ENCODE measurements around the gene IL17RA. TPM values are rescaled to one million over a fixed set of nuclear protein-coding genes. Genes with fewer than 3 reads are reported as not detected.

The IL17RA gene
- total RNA-seq, 1 experiment from 2014 or later, result 11.7 TPM

DNA sequence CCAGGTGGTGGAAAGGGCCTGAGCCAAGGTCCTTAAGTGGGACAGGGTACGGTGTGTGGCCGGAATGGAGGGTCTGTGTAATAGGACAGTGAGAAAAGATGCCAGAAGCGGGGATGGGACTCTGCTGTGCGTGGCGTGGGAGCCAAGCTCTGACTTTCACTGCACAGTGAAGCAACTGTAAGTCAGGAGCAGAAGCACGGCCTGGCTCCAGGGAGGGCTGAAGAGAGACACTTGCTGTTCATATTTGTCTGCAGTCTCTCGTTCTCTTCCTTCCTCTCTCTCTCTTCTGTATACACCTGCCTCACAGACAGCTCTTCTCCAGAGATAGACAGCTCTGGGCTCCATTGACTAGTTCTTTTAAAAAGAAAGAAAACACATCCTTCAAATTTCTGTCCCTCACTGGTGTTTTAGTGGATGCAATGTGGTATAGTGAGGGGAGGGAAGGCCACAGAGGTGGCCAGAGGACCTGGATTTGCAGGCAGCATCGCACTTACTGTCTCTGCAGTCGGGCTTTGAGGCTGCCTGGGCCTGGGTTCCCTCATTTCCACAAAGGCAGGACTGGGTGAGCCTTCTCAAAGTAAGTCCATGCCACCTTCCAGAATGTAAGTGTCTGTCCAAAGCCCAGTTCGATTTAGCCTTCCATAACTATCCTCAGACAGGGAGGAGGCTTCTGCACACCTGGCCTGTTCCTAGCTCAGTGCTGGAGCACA is 2.1 kb downstream of the IL17RA start:
- CTCF ChIA-PET, result no interaction called here

GRCh38 chr22:17087498-17088131 is 2.8 kb downstream of the IL17RA start:
- intact Hi-C loops (cut with micrococcal nuclease; ENCODE audit: unreplicated experiment) (no loop called here), in situ Hi-C loops (cut with HindIII; ENCODE audit: low pct_unique_long_range_greater_than_20kb, low sequenced_read_pairs) (no loop called here)
- Histone ChIP-seq H3K4me3 (ENCODE audit: low read depth in 2 of 2, low read length in 2 of 2) (no peak overlapping the region), H3K4me1 (ENCODE audit: control insufficient read depth, insufficient read depth, low read length) (peaks cover 11% of the 10 kb centered on the region), H3K9me3 (ENCODE audit: control insufficient read depth, insufficient read depth, low read depth, low read length) (no peaks in the 10 kb centered on the region), H3K36me3 (ENCODE audit: control insufficient read depth, insufficient read depth, low read length) (no peaks in the 10 kb centered on the region), H3K27ac (ENCODE audit: low read length) (no peak overlapping the region), H3K27me3 (ENCODE audit: control insufficient read depth, insufficient read depth, low read length) (no peaks in the 10 kb centered on the region)
- TF ChIP-seq POLR2AphosphoS5 (IDR thresholded peaks at IDR 0.05; ENCODE audit: low read depth, low read length) (no peak), SIN3A (IDR thresholded peaks at IDR 0.05; ENCODE audit: borderline replicate concordance, insufficient read depth, low read depth, low read length) (no peak), TCF7L2 (IDR thresholded peaks at IDR 0.05; ENCODE audit: low read depth, low read length) (no peak)
- TF ChIP-seq, protein P1, sequence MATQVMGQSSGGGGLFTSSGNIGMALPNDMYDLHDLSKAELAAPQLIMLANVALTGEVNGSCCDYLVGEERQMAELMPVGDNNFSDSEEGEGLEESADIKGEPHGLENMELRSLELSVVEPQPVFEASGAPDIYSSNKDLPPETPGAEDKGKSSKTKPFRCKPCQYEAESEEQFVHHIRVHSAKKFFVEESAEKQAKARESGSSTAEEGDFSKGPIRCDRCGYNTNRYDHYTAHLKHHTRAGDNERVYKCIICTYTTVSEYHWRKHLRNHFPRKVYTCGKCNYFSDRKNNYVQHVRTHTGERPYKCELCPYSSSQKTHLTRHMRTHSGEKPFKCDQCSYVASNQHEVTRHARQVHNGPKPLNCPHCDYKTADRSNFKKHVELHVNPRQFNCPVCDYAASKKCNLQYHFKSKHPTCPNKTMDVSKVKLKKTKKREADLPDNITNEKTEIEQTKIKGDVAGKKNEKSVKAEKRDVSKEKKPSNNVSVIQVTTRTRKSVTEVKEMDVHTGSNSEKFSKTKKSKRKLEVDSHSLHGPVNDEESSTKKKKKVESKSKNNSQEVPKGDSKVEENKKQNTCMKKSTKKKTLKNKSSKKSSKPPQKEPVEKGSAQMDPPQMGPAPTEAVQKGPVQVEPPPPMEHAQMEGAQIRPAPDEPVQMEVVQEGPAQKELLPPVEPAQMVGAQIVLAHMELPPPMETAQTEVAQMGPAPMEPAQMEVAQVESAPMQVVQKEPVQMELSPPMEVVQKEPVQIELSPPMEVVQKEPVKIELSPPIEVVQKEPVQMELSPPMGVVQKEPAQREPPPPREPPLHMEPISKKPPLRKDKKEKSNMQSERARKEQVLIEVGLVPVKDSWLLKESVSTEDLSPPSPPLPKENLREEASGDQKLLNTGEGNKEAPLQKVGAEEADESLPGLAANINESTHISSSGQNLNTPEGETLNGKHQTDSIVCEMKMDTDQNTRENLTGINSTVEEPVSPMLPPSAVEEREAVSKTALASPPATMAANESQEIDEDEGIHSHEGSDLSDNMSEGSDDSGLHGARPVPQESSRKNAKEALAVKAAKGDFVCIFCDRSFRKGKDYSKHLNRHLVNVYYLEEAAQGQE (IDR thresholded peaks at IDR 0.05; ENCODE audit: insufficient read depth in 1 of 2, low read depth in 2 of 2, low read length in 1 of 2), result no peak
- ATAC-seq (no peak), DNase-seq (ENCODE audit: low read depth, low spot score) (no peak)
- ChIA-PET CTCF (no interaction called here), POLR2A (no interaction called here)
- BruUV-seq (replicated peaks), result no TSS peak

More for the DNA sequence above, 2.1 kb downstream of the IL17RA start:
- in situ Hi-C loops (cut with HindIII; ENCODE audit: low pct_unique_long_range_greater_than_20kb, low sequenced_read_pairs), result no loop called here
- H3K27ac ChIP-seq (ENCODE audit: low read length), result no peak overlapping the region
- POLR2A ChIA-PET, result no interaction called here
- intact Hi-C loops (cut with micrococcal nuclease; ENCODE audit: unreplicated experiment), result no loop called here
- H3K9me3 ChIP-seq (ENCODE audit: control insufficient read depth, insufficient read depth, low read depth, low read length), result no peaks in the 10 kb centered on the region
- peaks cover 11% of the 10 kb centered on the region for H3K4me1 ChIP-seq (ENCODE audit: control insufficient read depth, insufficient read depth, low read length)
- no peaks in the 10 kb centered on the region for H3K27me3 ChIP-seq (ENCODE audit: control insufficient read depth, insufficient read depth, low read length)
- H3K36me3 ChIP-seq (ENCODE audit: control insufficient read depth, insufficient read depth, low read length), result no peaks in the 10 kb centered on the region
- ATAC-seq (no peak), DNase-seq (ENCODE audit: low read depth, low spot score) (no peak)
- no peak overlapping the region for H3K4me3 ChIP-seq (ENCODE audit: low read depth in 2 of 2, low read length in 2 of 2)
- TF ChIP-seq TCF7L2 (IDR thresholded peaks at IDR 0.05; ENCODE audit: low read depth, low read length), result no peak
- TF ChIP-seq, protein P1 (IDR thresholded peaks at IDR 0.05; ENCODE audit: insufficient read depth in 1 of 2, low read depth in 2 of 2, low read length in 1 of 2), result no peak
- no peak for TF ChIP-seq POLR2AphosphoS5 (IDR thresholded peaks at IDR 0.05; ENCODE audit: low read depth, low read length)
- no peak for TF ChIP-seq SIN3A (IDR thresholded peaks at IDR 0.05; ENCODE audit: borderline replicate concordance, insufficient read depth, low read depth, low read length)
- no peak for TF ChIP-seq CTCF (IDR thresholded peaks at IDR 0.05)
- BruUV-seq (replicated peaks), result no TSS peak

Data from Panc1 (cell line).